GM21529 (cell line): ENCODE results near the gene GIMAP5.
A peak's percentile ranks its signal among the peaks of the same experiment; 100 is the strongest.

Experiments used
- ATAC-seq: cut with Tn5 transposase; IDR thresholded peaks from one replicate; pipeline ENCODE4 v1.9.1; 2021; ENCODE audit not compliant: unreplicated experiment

Gene GIMAP5

GRCh38 chr7:150737265-150738055, at the start of gene GIMAP5:
GIMAP5 (plus strand) TSS chr7:150737418; CDS start chr7:150740885, 3,467 bp downstream.
- peak; percentile 79 for ATAC-seq

GRCh38 chr7:150688630-150689029, 48.6 kb upstream of the GIMAP5 start:
- ATAC-seq, result no peak

DNA sequence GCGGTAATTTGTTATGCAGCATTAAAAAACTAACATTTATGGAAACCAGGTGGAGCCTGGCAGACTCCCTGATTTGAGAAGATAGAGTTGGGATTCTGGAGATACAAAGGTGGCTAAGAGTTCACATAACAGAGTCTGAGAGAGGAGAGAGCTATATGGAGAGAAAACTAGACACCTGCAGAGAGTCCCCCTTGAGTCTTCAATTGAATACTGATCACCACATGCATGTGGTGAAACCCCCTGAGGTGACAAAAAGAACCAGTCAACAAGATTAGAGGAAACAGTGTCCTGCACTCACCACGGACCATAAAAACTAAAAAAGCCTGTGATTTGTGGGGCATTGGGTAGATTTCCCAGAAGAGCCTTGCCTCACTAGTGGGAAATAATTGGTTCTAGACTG, 41.6 kb upstream of the GIMAP5 start:
- no peak for ATAC-seq

- no peak for ATAC-seq
These were observed 34.0 kb upstream of the GIMAP5 start for GRCh38 chr7:150703209-150703608.

- no peak for ATAC-seq
These were observed 21.9 kb upstream of the GIMAP5 start for GRCh38 chr7:150715293-150715692.

- ATAC-seq, result no peak
These were observed 21.5 kb upstream of the GIMAP5 start for GRCh38 chr7:150715738-150716137.

DNA sequence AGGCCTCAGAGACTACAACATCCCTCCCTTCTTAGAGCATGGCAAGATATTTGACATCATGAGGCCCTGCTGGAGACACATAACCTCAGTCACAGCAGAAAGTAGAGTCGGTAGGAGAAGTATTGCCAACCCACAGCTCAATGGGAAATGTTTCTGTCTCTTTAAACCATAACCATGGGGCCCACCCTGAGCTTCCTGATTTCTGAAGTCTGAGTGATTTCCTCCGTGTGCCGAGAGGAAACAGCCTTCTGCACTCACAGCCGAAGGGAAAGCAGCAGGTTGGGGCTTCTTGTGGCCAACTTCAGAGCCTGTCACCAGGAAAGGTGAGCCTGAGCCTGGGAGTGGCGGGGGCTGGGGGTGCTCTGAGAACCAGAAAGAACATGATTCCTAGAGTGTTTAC, 20.9 kb upstream of the GIMAP5 start, which contains the start of gene GIMAP1:
TSS of gene GIMAP1 (plus strand) at position 246 of the 400 bp plus-strand sequence. CDS start 2,435 bp downstream, outside the sequence.
- ATAC-seq, result peak; percentile 76

GRCh38 chr7:150716939-150717338, 20.3 kb upstream of the GIMAP5 start:
- no peak for ATAC-seq

GRCh38 chr7:150717814-150718420, 19.3 kb upstream of the GIMAP5 start:
- no peak for ATAC-seq

GRCh38 chr7:150719436-150719835, 17.8 kb upstream of the GIMAP5 start:
- ATAC-seq, result no peak

- ATAC-seq, result no peak
These were observed 17.0 kb upstream of the GIMAP5 start for GRCh38 chr7:150719960-150720891.

GRCh38 chr7:150721970-150722373, 15.2 kb upstream of the GIMAP5 start:
- no peak for ATAC-seq

DNA sequence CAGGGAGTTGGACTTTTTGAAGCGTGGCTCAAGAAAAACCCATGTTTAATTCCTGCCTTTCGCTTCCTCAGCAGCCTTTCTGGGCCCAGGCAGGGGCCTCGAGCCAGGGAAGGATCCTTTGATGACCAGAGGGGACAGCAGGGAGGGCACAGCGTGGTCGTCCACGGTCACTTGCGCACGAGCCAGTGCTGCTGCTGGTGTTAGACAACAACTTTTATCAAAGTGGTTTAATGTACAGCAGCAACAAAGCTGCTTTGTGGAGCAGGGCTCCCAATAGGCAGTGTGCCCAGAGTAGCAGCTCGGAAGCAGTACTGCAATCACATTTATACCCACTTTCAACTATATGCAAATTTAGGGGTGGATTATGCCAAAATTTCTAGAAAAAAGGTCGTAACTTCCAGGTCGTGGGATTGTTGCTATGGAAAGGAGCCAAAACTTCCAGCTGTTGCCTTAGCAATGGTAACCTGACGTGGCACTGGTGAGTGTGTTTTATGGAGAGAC, 14.7 kb upstream of the GIMAP5 start:
- ATAC-seq, result no peak

GRCh38 chr7:150723467-150723866, 13.8 kb upstream of the GIMAP5 start:
- ATAC-seq, result no peak

DNA sequence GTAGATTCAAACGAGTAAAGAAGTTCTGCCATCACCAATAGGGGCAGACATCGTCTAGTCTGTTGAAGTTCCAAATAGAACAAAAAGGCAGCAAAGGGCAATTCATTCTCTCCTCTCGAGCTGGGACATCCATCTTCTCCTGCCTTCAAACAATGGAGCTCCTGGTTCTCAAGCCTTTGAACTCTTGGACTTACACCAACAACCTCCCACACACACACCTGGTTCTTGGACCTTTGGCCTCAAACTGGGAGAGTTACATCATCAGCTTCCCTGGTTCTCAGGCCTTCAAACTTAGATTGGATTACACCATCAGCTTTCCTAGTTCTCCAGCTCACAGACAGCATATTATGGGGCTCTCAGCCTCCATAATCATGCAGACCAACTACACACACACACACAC, 9.8 kb upstream of the GIMAP5 start:
- ATAC-seq, result no peak

DNA sequence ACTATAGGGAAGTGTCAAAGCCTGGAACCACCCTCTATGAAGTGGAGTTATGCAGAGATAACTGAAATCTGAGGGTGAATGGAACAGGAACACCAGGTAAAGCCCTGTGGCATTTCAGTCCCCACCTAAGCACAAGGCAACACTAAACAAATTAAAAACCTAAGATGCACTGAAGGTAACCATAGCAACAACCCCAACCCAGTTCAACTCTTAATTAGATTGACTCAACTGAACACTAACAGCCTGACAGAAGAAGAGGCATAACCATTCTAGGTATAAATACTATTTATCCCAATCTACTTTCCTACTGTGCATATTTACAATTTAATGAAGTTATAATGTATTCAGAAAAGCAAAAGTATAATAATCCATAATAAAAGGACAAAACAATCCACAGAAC, 9.2 kb upstream of the GIMAP5 start:
- no peak for ATAC-seq

DNA sequence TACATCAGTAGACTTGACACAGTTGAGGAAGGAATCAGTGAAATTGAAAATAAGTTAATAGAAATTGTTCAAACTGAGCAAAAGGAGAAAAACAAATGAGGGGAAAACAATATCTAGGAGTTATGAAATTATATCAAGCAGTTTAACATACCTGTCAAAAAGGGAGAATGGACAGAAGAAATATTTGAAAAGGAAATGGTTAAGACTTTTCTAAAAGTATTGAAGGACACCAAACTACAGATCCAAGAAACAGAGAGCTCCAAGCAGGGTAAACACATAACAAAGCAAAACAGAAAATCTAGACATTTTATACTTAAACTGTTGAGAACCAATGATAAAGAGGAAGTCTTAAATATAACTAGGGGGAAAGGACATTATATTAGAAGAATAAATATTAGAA, 8.6 kb upstream of the GIMAP5 start:
- ATAC-seq, result no peak

GRCh38 chr7:150731916-150732315, 5.3 kb upstream of the GIMAP5 start:
- no peak for ATAC-seq

GRCh38 chr7:150732786-150733481, 4.3 kb upstream of the GIMAP5 start:
- no peak for ATAC-seq

DNA sequence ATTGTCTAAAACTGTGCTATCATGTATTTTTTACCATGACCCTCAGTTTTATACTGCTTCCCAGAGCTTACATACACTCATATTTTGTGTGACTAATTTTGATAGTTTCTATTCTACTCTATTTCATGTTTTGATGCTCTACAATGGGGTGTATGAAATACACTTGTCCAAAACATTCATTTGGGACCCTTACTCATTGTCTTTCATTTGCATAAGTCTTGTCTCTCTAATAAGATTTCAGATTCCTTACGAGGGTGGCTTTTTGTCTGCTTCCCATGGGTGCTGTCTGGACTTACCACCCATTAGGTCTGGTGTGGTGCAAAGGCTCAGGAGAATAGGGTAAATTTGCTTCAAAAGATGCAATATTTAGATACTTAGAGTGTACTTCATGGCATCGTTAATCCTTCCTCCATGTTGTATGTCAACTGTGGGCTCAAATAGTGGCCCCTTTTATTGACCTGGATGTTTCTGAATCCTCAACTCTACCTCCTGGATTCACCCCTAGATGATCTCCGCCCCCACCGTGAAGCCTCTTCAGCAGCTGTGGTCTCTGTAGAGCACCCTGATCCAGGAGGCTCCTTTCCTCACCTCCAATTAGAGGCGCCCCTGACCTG, 3.6 kb upstream of the GIMAP5 start:
- no peak for ATAC-seq
